ENCODE results near the gene CAPZA2. TPM values are rescaled to one million over a fixed set of nuclear protein-coding genes. Genes with fewer than 3 reads are reported as not detected.

Gene CAPZA2
- total and polyA plus RNA-seq, 10 of the 15 experiments (the other 5 are each of a cell fraction or from before 2014, with no cell fraction given): 50.0 to 379 (median 117) TPM

GRCh38 chr7:116815041-116815440, 47.3 kb upstream of the CAPZA2 start:
- 24% methylated on average over 3 of the region's 3 CpGs for WGBS (ENCODE audit: insufficient coverage, insufficient replicate concordance, low lambda C conversion rate, missing lambda C conversion rate)
- Histone ChIP-seq H3K79me2 (ENCODE audit: control insufficient read depth, insufficient read depth, low read length) (no peaks in the 10 kb centered on the region), H3K4me2 (ENCODE audit: control insufficient read depth, insufficient read depth) (no peak overlapping the region), H3K27me3 (replicated peaks in 1 of 2; ENCODE audit: control insufficient read depth in 2 of 2, insufficient read depth in 2 of 2, low read length in 1 of 2) (no peaks in the 10 kb centered on the region; a peak in 2 of 4 replicates), H3K36me3 (ENCODE audit: control insufficient read depth in 2 of 2, insufficient read depth in 2 of 2, low read length in 1 of 2) (no peaks in the 10 kb centered on the region), H3K27ac (ENCODE audit: control insufficient read depth, insufficient read depth) (no peak overlapping the region), H4K20me1 (ENCODE audit: control insufficient read depth, insufficient read depth) (no peaks in the 10 kb centered on the region), H2AFZ (ENCODE audit: control insufficient read depth, low read depth, low read length) (no peak overlapping the region), H3K9me3 (replicated peaks; ENCODE audit: control insufficient read depth, insufficient read depth, low read length) (no peaks in the 10 kb centered on the region), H3K9ac (ENCODE audit: control insufficient read depth, insufficient read depth, low read length) (no peak overlapping the region), H3K4me1 (ENCODE audit: control insufficient read depth, insufficient read depth, low read length) (no peaks in the 10 kb centered on the region), H3K4me3 (no peak overlapping the region)
- CTCF ChIA-PET: interaction anchor here (1.4 to 3.0 kb wide), 2 partner anchors 223 to 556 kb away, joined by 7 to 20 read pairs; no protein-coding TSS in a partner anchor
- BruUV-seq (replicated peaks): no TSS peak
- TF ChIP-seq DPF2 (IDR thresholded peaks at IDR 0.05): no peak
- TF ChIP-seq ZSCAN29 (IDR thresholded peaks at IDR 0.05): no peak
- TF ChIP-seq HCFC1 (IDR thresholded peaks at IDR 0.05; ENCODE audit: low read length): no peak
- TF ChIP-seq TCF7 (IDR thresholded peaks at IDR 0.05; ENCODE audit: borderline replicate concordance): no peak
- FAIRE-seq (no peak), ATAC-seq (no peak), DNase-seq (ENCODE audit: low read depth, low spot score) (no peak)
- in situ Hi-C loops (cut with MboI) (loop anchor here (10.0 kb wide), 1 partner anchor 640 kb away; no protein-coding TSS in a partner anchor), intact Hi-C loops (cut with micrococcal nuclease; ENCODE audit: unreplicated experiment) (no loop called here)
- RAD21 ChIA-PET (ENCODE audit: unreplicated experiment): no interaction called here
- SMC1A ChIA-PET (ENCODE audit: uncharacterized antibody, unreplicated experiment): interaction anchor here (0.6 kb wide), 1 partner anchor 244 kb away, joined by 3 read pairs; no protein-coding TSS in a partner anchor
- POLR2A ChIA-PET: no interaction called here

- no peaks in the 10 kb centered on the region for H4K20me1 ChIP-seq (ENCODE audit: control insufficient read depth, insufficient read depth)
- H3K9ac ChIP-seq (ENCODE audit: control insufficient read depth, insufficient read depth, low read length): no peak overlapping the region
- H3K36me3 ChIP-seq (ENCODE audit: control insufficient read depth in 2 of 2, insufficient read depth in 2 of 2, low read length in 1 of 2): no peaks in the 10 kb centered on the region
- no peaks in the 10 kb centered on the region; a peak in 1 of 4 replicates for H3K27me3 ChIP-seq (replicated peaks in 1 of 2; ENCODE audit: control insufficient read depth in 2 of 2, insufficient read depth in 2 of 2, low read length in 1 of 2)
- H3K79me2 ChIP-seq (ENCODE audit: control insufficient read depth, insufficient read depth, low read length): no peaks in the 10 kb centered on the region
- no peak overlapping the region for H3K4me3 ChIP-seq
- 60% methylated on average over 3 of the region's 3 CpGs for WGBS (ENCODE audit: insufficient coverage, insufficient replicate concordance, low lambda C conversion rate, missing lambda C conversion rate)
- BruUV-seq (replicated peaks): no TSS peak
- ATAC-seq: no peak
- POLR2A ChIA-PET: no interaction called here
- SMC1A ChIA-PET (ENCODE audit: uncharacterized antibody, unreplicated experiment): interaction anchor here (0.6 to 0.7 kb wide), 2 partner anchors 10 to 14 kb away, joined by 3 read pairs; no protein-coding TSS in a partner anchor
- H3K4me2 ChIP-seq (ENCODE audit: control insufficient read depth, insufficient read depth): no peak overlapping the region
- in situ Hi-C loops (cut with MboI) (no loop called here), intact Hi-C loops (cut with micrococcal nuclease; ENCODE audit: unreplicated experiment) (no loop called here)
- no peak overlapping the region for H2AFZ ChIP-seq (ENCODE audit: control insufficient read depth, low read depth, low read length)
- DNase-seq (ENCODE audit: low read depth, low spot score): no peak
- no peak for FAIRE-seq
- H3K4me1 ChIP-seq (ENCODE audit: control insufficient read depth, insufficient read depth, low read length): no peaks in the 10 kb centered on the region
- no peak overlapping the region for H3K27ac ChIP-seq (ENCODE audit: control insufficient read depth, insufficient read depth)
- CTCF ChIA-PET: no interaction called here
- RAD21 ChIA-PET (ENCODE audit: unreplicated experiment): interaction anchor here (0.8 kb wide), 1 partner anchor 16 kb away, joined by 3 read pairs; no protein-coding TSS in a partner anchor
- H3K9me3 ChIP-seq (replicated peaks; ENCODE audit: control insufficient read depth, insufficient read depth, low read length): no peaks in the 10 kb centered on the region; the same call in 1 of the 3 replicates
- TF ChIP-seq SIX5 (IDR thresholded peaks at IDR 0.05; ENCODE audit: low read depth, low read length, severe bottlenecking): no peak
- no peak for TF ChIP-seq ZBTB11 (CRISPR knock-in tag; IDR thresholded peaks at IDR 0.05)
- TF ChIP-seq ZNF207 (IDR thresholded peaks at IDR 0.05; ENCODE audit: borderline replicate concordance): no peak
- TF ChIP-seq PBX3 (IDR thresholded peaks at IDR 0.05; ENCODE audit: insufficient replicate concordance, low read depth, low read length): no peak
- TF ChIP-seq RAD21 (IDR thresholded peaks at IDR 0.05; ENCODE audit: insufficient read depth, low read depth, low read length): no peak
- TF ChIP-seq SREBF2 (IDR thresholded peaks at IDR 0.05; ENCODE audit: low read length): no peak
- no peak for TF ChIP-seq IRF5 (IDR thresholded peaks at IDR 0.05; ENCODE audit: borderline replicate concordance)
- no peak for TF ChIP-seq YY1 (IDR thresholded peaks at IDR 0.05; ENCODE audit: low read depth, low read length)
- no peak for TF ChIP-seq NRF1 (conservative IDR thresholded peaks at IDR 0.05; ENCODE audit: low read depth, low read length)
Observed at GRCh38 chr7:116820149-116820548, 42.2 kb upstream of the CAPZA2 start.

All from GM12878 (cell line).